Activated CD8-positive, alpha-beta memory T cell treated with anti-CD3 and anti-CD28 coated beads, Interleukin-2, amount 50 U/mL, for 24 hours (primary cell): ENCODE data around the gene GRIA2.
"Not testable (repeated sequence)": the region's sequence is repeated elsewhere in the genome, so short reads cannot be mapped to it uniquely, and the experiment has no call there.

ENCODE experiments used
- DNase-seq: peaks from one replicate; pipeline ENCODE4 v3.0.0-alpha.2; 2020; ENCODE audit errors: extremely low read depth

Gene GRIA2

DNA sequence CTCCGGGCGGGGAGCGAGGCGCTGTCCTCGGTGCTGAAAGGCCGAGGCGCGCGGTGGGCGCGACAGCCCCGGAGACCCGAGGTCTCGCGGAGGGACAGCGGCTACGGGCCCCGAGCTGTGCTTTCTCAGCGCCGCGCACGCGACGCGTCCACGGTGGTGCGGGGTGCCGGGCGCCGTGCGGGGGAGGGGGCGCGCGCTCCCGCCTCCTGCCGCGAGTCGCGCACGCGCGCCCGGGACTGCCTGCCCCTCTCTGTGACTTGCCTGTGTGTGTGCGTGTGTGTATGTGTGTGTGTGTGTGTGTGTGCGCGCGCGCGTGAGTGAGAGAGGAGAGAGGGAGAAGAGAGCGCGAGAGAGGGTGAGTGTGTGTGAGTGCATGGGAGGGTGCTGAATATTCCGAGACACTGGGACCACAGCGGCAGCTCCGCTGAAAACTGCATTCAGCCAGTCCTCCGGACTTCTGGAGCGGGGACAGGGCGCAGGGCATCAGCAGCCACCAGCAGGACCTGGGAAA is at the start of gene GRIA2:
Gene GRIA2, plus strand, starts transcription at position 358 of the 511 bp plus-strand sequence. CDS start 315 bp downstream, outside the sequence.
- no peak for DNase-seq

DNA sequence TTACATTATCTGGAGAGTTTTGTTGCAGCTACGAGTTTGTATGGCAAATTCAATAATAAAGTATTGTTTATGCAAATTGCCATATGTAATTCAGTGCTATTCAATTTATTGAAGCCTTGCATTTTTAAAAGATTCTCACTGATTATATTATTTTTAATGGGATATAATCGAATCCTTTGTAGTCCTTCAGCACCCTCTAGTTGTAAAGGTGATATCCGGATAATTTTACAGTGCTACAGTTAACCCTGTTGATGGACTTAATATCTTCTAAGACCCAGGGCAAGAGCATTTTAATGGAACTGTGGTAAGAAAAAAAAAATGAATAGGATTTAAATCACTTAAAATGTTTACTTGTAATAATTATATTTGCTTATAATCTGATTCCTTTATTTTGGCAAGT is 48.5 kb upstream of the GRIA2 start:
- DNase-seq = no peak

DNA sequence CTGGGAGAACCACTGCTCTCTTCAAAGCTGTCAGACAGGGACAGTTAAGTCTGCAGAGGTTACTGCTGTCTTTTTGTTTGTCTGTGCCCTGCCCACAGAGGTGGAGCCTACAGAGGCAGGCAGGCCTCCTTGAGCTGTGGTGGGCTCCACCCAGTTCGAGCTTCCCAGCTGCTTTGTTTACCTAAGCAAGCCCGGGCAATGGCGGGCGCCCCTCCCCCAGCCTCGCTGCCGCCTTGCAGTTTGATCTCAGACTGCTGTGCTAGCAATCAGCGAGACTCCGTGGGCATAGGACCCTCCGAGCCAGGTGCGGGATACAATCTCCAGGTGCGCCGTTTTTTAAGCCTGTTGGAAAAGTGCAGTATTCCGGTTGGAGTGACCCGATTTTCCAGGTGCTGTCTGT is 40.3 kb upstream of the GRIA2 start:
- not testable (repeated sequence) for DNase-seq

DNA sequence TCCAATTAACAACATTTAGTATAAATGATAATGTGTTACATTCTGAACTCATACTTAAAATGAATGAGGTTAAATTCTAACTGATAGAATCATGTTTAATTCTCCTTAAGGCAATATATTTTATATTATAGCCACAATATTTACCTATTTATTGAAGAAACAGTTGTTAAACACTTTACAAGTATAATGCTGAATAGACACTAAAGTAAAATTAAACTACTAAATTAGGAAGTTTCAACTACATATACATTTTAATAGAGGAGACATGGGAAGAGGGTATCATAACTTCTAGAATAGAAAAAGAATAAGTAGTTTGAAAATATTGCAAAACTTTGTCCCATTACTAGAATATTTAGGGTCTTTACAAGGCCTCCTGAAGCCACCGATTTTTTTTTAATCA is 36.2 kb upstream of the GRIA2 start:
- DNase-seq = no peak

DNA sequence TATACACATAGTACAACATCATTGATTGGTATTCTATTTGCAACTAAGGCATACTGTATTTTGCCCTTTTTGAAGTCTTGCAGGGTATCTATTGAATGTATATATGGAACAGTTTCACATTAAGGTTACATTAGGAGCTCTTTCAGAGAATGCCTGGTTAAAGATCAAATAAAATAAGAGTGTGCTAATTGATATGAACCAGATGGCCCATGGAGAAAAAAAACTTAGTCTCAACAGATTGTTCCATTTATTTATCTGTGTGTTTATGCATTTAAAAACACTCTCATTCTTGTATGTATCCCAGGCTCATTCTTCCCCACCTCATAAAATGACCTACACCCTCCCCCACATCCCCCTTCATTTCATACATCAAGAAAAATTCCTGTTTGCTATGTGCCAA is 35.2 kb upstream of the GRIA2 start:
- no peak for DNase-seq

DNA sequence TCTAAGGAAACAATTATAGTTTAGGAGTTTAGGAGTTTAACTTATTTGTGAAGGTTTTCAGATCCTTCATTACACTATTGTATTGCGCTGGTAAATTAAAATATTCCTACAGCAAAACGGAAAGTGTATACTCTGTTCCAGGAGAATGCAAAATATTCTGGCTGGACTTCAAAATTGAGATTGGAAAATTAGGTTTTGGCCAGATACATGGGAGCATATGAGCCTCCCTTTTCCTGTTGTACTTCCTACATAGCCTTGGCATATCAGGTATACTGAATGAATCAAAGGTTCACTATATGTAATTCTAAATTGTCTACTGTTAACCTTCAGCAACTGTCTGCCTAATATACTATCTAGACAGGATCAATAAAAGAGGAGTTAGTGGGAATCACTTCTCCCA is 25.2 kb upstream of the GRIA2 start:
- no peak for DNase-seq

DNA sequence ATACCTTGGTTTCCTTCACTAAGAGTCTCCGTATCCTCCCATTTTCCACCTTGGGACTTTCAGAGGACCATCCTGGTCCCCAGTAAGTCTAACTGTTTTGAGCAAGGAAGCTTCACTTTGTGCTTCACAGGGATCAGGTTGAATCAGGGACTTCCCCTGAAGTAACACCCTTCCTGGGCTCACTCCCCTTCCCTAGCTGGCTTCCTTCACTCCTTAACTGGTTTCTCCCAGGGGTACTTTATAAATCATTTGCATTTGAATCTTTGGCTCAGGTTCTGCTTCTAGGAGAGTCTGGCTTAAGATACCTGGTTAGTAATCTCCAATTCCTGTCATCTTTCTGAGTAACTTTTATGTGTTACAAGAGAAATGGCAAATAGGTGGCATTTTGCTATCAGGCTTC is 24.5 kb upstream of the GRIA2 start:
- DNase-seq = no peak

DNA sequence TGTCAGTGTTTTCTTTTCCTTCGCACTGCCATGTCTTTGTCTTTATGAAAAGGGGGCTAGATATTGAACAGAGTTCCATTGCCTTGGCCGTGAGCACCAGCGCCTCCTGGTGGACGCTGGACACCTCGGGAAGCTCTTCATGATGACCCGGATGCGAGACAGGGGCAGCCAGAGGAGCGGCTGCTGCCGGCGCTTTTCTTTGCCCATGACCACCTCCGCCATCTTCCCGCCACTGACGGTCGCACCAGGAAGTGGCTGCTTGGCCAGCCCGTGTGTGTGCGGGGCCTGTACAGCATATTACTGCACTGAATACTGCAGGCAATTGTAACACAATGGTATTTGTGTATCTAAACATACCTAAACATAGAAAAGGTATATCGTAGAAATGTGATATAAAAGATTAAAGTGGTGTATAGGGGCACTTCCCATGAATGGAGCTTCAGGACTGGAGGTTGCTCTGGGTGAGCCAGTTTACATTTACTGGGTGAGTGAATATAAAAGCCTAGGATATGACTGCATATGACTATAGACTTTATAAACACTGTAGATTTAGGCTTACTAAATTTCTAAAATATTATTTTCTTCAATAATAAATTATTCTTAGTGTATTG is 15.8 kb upstream of the GRIA2 start:
- DNase-seq = no peak

DNA sequence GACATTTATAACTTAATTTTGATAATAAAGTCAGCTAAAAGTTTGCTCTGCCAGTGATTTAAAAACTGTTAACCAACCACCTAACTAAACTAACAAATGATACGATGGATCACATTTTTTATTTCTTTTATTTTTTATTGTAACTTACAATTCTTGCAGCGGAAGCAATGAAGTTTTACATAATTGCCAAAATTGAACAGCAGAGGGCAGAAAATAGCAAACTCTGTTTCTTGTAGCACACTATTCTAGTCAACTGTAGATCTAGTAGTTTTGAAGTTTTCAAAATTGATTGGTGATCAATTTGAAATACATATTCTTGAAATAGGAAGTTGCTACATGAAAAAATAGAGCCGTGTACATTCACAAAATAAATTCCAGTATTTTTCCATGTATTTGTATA is 2.8 kb upstream of the GRIA2 start:
- no peak for DNase-seq

DNA sequence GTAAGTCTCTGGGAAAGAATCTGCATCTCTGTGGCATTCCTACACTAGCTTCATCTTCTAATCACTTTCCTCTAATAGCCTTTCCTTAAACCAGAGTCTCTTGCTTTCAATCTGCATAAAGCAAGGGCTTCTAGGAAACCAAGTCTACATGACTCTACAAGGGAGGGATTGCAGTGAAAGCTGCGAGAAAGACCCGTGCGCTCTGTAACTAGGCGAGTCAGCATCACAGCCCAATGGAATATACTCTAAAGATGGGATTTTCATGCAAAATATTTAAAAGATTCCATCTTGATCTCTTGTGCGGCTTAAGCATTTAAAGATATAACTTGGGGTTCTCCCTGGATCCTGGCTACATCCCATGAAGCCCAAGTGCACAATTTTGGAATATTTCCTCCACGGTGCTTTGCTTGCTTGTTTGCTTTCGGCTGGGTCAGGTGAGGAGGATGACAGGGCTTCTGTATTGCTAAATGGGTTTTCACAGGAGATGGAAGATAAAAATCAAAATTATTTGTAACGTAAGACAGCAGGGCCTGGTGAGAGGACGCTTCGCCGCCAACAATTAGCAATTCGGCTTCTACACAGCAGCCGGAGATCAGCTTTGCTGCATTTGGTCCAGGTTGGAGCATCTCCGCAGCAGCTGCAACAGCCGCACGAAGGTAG is 687 bp upstream of the GRIA2 start:
- DNase-seq = no peak

DNA sequence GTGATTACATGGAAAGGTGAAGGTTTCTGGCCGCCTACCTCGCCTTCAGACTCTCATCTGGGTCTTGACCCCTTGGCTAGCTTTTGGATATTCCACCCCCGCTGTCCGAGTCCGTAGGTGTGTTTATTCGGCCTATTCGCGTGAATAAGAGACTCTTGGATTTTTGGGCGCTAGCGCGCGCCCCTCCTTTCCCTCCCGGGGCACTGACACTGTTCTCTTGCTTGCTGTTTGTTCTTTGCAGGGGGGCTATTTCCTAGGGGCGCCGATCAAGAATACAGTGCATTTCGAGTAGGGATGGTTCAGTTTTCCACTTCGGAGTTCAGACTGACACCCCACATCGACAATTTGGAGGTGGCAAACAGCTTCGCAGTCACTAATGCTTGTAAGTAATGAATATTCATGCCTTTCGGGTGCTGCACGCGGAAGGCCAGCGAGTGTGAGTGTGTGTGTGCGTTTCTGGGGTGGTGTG is 932 bp downstream of the GRIA2 start:
- DNase-seq = no peak

DNA sequence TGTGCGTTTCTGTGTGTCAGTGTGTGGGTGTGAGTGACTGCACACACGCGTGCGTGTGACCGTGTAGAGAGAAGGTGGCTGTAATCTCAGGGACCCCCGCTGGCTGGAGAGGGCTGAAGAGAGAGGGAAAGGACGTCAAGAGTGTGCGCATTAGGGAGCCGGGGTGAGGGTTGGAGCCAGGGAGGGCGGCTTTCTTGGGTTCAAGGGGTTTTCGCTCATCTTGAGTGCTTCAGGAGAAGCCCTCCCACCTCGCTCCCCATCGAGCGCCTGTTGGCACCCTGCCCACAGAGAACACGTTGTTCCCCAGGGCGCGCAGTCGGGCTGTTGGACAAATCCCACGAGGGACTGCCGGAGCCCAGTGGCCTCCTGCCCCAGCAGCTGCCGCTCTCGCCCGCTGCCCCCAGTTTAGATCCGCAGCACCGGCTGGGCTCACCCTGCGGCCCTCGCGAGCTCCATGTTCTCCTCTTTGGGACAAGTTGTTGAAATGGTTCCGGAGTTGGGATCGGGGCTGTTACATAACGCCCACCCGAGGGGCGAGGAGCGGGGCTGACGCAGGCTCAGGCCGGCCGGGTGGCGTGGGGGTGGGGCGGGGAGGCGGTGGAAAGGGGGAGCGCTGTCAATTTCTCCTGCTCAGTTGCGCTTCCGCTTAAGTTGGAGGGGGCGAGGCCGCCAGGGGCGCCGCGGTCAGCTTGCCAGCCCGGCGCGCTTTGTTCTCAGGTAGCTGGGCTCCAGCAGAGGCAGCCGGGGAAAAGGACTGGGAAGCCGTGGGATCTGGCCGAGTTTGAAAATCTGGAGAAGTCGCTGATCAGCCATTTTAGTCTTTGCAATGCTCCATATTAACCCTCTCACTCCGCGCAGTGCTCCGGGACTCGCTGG is 1.6 kb downstream of the GRIA2 start:
- DNase-seq = no peak

DNA sequence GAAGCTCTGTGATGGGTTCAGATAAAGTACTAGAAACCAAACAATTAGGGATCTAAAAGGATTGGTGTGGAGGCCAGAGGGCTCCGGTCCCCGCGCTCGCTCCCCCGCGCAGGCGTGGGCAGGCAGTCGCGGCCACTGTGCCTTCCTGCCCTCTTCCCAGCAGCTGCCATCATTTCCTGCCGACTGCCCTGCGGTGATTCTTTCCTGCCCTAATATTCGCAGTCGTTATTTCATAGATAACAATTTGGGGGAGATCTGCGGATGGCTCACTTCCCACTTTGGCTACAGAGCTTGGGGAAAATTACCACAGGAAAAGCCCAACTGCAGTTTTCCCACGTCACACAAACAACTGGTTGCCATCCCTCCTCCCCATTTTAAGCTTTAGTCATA is 2.2 kb downstream of the GRIA2 start:
- no peak for DNase-seq

DNA sequence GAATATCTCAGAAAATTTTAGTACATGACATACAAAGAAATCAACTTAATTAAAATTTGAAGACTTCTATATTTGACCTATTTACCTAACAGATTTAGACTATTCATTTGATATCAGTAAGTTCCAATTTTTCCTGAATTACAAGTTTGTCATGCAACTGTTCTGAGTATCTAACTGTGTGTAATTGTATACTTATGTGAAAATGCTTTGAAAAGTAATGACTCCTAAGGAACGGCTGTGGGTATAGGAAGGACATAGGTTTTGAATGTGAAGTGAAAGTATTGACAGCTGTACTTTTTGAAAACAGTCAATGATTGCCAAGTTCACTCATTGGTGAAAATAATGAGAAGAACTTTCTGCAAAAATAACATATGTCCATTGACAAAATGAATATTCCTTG is 2.9 kb downstream of the GRIA2 start:
- no peak for DNase-seq

DNA sequence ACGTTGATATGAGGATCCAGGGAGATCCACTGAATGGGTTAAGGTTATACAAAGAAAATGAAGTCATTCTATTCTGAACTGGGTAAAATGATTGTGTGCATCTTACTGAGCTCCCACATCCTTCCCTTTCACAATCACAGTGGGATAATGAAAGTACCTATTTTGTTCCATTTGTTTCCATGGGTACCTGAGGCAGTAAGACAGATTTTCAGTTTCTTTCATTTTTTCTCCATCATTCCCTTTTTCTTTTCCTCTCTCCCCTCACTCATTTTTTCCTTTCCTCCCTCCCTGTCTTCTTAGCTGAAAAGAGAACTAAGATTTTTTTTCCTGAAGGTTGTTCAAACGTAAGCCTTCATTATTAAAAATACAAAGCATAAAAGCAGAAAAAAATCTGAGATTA is 4.6 kb downstream of the GRIA2 start:
- no peak for DNase-seq

DNA sequence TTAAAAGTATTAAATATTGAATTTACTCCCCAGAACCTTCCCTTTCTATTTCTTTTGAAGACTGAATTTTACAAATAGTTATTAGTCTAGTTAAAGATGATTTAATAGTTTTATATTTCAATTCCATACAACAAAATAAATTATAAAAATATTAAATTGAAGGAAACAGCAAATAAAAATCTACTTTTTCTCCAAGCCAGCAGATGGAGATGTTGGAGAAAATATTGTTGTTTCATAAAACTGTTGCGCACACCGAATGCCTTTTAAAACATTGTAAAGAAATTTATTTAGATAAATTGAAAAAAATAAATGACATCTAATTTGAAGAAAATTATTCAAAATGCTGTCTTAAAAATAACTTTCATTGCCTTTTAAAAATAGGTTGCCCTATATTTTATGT is 5.5 kb downstream of the GRIA2 start:
- DNase-seq = no peak

DNA sequence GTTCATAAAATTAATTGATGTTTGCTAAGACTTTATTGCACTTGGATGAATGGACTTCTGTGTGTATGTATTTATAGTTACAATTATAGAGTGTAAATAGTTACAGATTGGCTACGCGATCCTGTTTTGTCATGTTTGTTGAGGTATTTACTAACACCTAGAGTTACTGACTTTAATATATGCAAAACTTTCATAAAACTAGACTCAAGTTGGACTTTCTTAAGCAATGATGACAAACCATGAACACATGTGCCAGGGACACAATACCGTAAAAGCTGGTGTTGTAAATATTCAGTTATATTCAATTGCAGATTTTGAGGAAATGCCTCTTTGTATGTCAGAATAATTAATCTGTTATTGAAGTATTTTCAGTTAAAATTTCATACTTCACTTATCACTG is 6.1 kb downstream of the GRIA2 start:
- DNase-seq = no peak

DNA sequence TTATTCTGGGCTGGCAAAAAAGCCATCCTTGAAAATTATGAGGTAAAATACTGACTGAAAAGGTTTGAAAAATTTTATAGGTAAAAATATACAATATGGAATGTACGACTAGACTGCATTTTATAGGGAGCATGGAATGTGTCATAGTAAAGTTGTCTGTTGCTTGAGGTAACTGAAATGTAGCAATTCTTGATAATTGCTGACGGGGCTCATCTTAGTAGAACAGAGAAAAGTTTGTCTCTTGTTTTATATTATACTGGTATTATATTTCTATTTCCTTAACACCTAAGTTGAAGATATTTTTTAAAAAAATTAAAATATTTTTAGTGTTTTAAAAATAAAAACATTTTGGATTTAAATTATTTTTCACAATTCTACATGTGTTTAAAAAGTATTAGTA is 11.0 kb downstream of the GRIA2 start:
- DNase-seq = no peak

DNA sequence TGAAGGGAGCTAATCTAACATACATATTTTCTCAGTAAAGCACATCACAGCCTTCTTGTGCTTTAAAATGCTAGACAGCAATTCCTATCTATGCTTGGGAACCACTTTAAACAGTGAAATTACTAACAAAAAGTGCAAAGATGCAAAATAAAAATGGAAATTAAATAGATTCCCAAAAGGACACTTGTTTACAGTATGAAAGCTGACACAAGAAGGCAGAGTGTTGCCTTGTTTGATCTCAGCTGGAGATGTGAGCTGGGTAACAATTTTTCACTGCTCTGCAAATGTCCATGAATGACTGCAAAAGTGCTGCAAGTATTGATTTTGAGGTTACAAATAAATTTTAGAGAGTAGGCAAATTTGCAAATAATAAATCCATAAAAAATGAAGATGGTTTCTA is 22.3 kb downstream of the GRIA2 start:
- DNase-seq = no peak

DNA sequence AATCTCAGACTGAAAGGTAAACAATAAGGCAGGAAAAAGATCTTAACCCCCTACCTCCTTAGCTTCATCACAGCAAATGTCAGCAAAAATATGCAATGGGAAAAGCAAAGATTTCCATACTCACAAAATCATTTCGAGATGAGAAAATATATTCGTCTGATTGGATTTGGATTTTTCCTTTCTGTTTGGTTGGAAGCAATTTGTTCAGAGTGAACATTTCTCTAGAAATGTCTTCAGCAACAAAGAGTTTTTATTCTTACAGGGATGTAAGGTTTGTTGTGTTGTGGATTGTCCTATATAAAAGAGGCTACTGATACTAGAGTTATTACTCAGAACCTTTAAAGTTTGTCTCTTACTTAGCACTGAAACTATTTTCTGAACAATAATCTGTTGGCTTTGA is 23.8 kb downstream of the GRIA2 start:
- no peak for DNase-seq

DNA sequence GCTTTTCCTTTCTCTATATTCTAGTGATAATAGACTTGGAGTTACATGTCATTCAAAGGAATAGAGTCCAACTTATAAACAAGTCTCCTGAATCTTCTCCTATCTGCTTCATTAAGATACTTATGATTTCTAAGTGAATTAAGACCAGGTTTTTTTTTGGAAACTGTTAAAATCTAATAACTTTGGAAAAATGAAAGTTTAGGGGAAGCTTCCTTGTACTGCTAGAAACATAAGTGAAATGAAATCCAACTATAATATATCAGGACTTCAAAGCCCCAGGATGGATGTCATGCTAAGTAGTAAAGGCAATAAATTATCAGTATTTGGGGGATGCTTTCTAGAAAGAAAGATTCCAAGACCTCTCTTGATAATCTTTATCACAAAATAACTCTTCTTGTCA is 24.8 kb downstream of the GRIA2 start:
- DNase-seq = no peak

DNA sequence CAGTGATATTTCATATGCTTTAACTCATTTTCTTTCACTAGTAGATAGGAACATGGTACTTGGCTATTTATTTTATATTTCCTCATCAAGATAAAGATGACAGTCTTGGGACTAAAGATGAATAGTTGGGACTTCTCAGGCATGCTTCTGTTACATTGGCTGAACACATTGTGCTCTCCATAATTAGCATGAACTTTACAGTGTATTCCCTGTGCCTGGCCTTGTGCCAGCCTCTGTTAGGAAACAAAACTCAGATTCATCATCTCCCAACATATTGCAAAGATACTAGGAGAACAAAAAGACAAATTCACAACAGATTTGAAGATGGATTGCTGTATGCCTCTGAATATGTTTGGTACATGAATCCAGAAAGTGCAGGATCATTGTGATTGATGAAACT is 26.4 kb downstream of the GRIA2 start:
- DNase-seq = no peak

DNA sequence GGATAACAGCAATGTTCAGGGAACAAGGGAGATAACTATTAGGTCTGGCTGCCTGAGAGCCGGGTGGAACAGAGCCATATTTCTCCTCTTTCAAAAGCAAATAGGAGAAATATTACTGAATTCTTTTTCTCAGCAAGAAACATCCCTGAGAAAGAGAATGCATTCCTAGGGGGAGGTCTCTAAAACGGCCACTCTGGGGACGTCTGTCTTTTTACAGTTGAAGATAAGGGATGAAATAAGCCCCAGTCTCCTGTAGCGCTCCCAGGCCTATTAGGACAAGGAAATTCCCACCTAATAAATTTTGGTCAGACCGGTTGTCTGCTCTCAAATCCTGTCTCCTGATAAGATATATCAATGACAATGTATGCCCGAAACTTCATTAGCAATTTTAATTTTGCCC is 37.6 kb downstream of the GRIA2 start:
- not testable (repeated sequence) for DNase-seq
